K562 (cell line): Measurements from ENCODE around the gene ZNF597. TPM values are rescaled to one million over a fixed set of nuclear protein-coding genes. Genes with fewer than 3 reads are reported as not detected.
A peak's percentile ranks its signal among the peaks of the same experiment; 100 is the strongest.

ENCODE experiments used
- BDP1 ChIP-seq: IDR thresholded peaks from 3 replicates; pipeline ENCODE4 v1.6.1; 2011; ENCODE audit not compliant: insufficient read length, insufficient read depth
- DNMT1 ChIP-seq: fragments of 450-650 bp; IDR thresholded peaks from 2 replicates; pipeline ENCODE4 v1.6.1; 2016; ENCODE audit warnings: antibody characterized with exemption, mild to moderate bottlenecking
- MEF2A ChIP-seq: IDR thresholded peaks from 2 replicates; pipeline ENCODE4 v1.6.1; 2011; ENCODE audit warnings: low read depth, mild to moderate bottlenecking, low read length, moderate library complexity; ENCODE audit not compliant: control insufficient read depth
- MTF1 ChIP-seq: fragments of 250-450 bp; sonication (Bioruptor Pico); IDR thresholded peaks from 2 replicates; pipeline ENCODE4 v1.9.0; 2021; ENCODE audit warnings: moderate library complexity, mild to moderate bottlenecking, inconsistent platforms, borderline replicate concordance
- POLR2AphosphoS2 ChIP-seq: IDR thresholded peaks from 2 replicates; pipeline ENCODE4 v1.6.1; 2012; ENCODE audit warnings: low read length, improper control_type of control experiment
- PTTG1 ChIP-seq: fragments of 450-650 bp; IDR thresholded peaks from 2 replicates; pipeline ENCODE4 v1.6.1; 2016; ENCODE audit warnings: low read depth, mild to moderate bottlenecking, missing genetic modification characterization, missing compliant biosample characterization
- SIRT6 ChIP-seq: IDR thresholded peaks from one replicate; pipeline ENCODE4 v1.6.1; 2012; ENCODE audit warnings: low read depth, mild to moderate bottlenecking, control low read depth, inconsistent platforms, low read length, moderate library complexity
- SP1 ChIP-seq: sonication (generic); formaldehyde crosslinking; IDR thresholded peaks from 2 replicates; pipeline ENCODE4 v1.8.1; 2022; ENCODE audit warnings: mild to moderate bottlenecking, missing genetic modification reagents
- SRF ChIP-seq, 2 experiments: fragments of 250-450, 450-650 bp in 1 of 2; sonication (Bioruptor Pico) in 1 of 2; sonication (generic) in 1 of 2; formaldehyde crosslinking; IDR thresholded peaks; 2 replicates each; pipeline versions ENCODE4 v1.5.0 to v1.5.1; 2020 to 2022; ENCODE audit warnings: mild to moderate bottlenecking in 1 of 2, missing genetic modification reagents in 1 of 2
- STAT5A ChIP-seq: IDR thresholded peaks from 2 replicates; pipeline ENCODE4 v1.6.1; 2012; ENCODE audit warnings: low read length, inconsistent platforms, borderline replicate concordance
- TAF7 ChIP-seq: fragments of 450-650 bp; IDR thresholded peaks from 2 replicates; pipeline ENCODE4 v1.6.1; 2016; ENCODE audit warnings: missing genetic modification characterization, missing compliant biosample characterization
- TARDBP ChIP-seq: fragments of 450-650 bp; IDR thresholded peaks from 2 replicates; pipeline ENCODE4 v1.6.1; 2016
- ZFX ChIP-seq: sonication (generic); formaldehyde crosslinking; IDR thresholded peaks from 2 replicates; pipeline ENCODE4 v1.8.0; 2022; ENCODE audit warnings: mild to moderate bottlenecking, missing genetic modification reagents, moderate library complexity
- polyA plus RNA-seq, 8 experiments: library from polyadenylated mRNA; depleted of rRNA in 4 of 8; stranded (reverse) in 5 of 8; unstranded in 3 of 8; fragments of >200 nt; fragmentation: Nextera tagmentation in 2 of 8; fragmentation: Illumina TruSeq in 1 of 8; extraction: Ambion mirVana in 2 of 8; extraction: Trizol in 1 of 8; gene quantifications; 2 replicates each; pipeline versions ENCODE4 v1.2.1 to v1.2.3, GENCODE V29; 2011 to 2014; ENCODE audit warnings: inconsistent platforms in 1 of 8, missing spikeins in 1 of 8
- total RNA-seq, 7 experiments: library from RNA; depleted of rRNA in 6 of 7; stranded (reverse); fragments of >200 nt in 6 of 7; fragmentation: Illumina TruSeq in 2 of 7; extraction: Trizol in 2 of 7; gene quantifications; 2 replicates each; pipeline versions ENCODE4 v1.2.1 to v1.2.3, GENCODE V29; 2011 to 2021; ENCODE audit warnings: low replicate concordance in 1 of 7
- TF ChIP-seq, protein P1 (sequence below), 2 experiments: IDR thresholded peaks; 2 replicates each; pipeline ENCODE4 v1.6.1; 2012; ENCODE audit warnings: improper control_type of control experiment in 2 of 2, low read depth in 2 of 2, low read length in 2 of 2, borderline replicate concordance in 1 of 2
- TF ChIP-seq, protein P2 (sequence below): sonication (generic); formaldehyde crosslinking; IDR thresholded peaks from 2 replicates; pipeline ENCODE4 v1.8.0; 2022; ENCODE audit warnings: mild to moderate bottlenecking, missing genetic modification reagents
- TF ChIP-seq, protein P3 (sequence below): fragments of 450-650 bp; IDR thresholded peaks from 2 replicates; pipeline ENCODE4 v1.6.1; 2018; ENCODE audit warnings: mild to moderate bottlenecking, low read depth; ENCODE audit not compliant: partially characterized antibody
- TF ChIP-seq, protein P4 (sequence below): fragments of 450-650 bp; IDR thresholded peaks from 2 replicates; pipeline ENCODE4 v1.7.1; 2018; ENCODE audit warnings: mild to moderate bottlenecking, low read depth; ENCODE audit not compliant: partially characterized antibody
- TF ChIP-seq, protein P5 (sequence below): fragments of 250-450 bp; sonication (Bioruptor Pico); IDR thresholded peaks from 2 replicates; pipeline ENCODE4 v1.5.0; 2021

Gene ZNF597
- total and polyA plus RNA-seq, 9 of the 15 experiments (the other 6 are each of a cell fraction or from before 2014, with no cell fraction given) = 0.14 to 0.68 (median 0.42) TPM

DNA sequence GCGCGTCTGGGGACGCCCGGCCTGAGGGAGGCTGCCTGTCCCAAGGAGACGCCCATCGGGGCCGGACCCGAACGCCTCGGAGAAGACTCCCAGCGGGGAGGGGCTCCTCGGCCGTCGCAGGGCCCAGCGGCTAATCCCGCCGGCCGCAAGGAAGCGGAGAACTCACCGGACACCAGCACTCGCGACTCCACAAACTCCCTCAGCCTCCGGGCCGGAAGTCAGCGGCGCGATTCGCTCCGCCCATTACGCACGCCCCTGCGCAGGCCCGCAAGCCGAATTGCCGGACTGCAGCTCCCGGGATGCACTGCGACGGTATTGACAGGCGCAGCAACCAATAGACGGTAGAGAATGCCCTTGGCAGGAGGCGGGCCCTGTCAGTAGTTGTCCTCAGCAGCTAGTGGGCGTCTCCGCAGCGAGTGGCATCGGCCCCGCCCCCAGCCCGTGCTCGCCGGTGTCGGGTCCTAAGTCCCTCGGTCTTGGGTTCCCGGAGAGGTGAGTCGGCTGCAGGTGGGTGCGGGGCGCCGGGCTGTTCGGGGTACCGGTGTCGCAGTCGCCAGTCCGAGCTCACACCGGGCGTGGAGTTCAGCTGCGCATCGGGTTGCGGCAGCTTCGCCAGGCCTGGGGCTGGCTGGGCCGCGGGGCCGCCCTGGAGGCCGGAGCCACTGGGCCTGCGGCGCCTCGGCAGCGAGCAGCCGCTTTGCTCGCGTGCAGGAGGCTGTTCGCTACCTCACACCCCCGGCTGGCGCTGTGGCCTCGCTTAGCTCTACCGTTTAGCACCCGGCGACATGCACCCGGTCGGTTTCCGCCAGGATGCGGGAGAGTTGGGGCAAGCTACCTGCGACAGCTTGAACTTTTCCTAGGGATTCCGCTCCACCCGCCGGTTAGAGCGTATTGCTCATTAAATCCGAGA, 42.3 kb downstream of the ZNF597 start, which contains the start of the genes ZNF174 and ZSCAN32 (continued):
- TF ChIP-seq, protein P1, sequence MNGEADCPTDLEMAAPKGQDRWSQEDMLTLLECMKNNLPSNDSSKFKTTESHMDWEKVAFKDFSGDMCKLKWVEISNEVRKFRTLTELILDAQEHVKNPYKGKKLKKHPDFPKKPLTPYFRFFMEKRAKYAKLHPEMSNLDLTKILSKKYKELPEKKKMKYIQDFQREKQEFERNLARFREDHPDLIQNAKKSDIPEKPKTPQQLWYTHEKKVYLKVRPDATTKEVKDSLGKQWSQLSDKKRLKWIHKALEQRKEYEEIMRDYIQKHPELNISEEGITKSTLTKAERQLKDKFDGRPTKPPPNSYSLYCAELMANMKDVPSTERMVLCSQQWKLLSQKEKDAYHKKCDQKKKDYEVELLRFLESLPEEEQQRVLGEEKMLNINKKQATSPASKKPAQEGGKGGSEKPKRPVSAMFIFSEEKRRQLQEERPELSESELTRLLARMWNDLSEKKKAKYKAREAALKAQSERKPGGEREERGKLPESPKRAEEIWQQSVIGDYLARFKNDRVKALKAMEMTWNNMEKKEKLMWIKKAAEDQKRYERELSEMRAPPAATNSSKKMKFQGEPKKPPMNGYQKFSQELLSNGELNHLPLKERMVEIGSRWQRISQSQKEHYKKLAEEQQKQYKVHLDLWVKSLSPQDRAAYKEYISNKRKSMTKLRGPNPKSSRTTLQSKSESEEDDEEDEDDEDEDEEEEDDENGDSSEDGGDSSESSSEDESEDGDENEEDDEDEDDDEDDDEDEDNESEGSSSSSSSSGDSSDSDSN (IDR thresholded peaks at IDR 0.05; ENCODE audit: borderline replicate concordance in 1 of 2, low read depth in 2 of 2, low read length in 2 of 2) = peak; percentile 73 to 91; a peak in 3 of 4 replicates
- TF ChIP-seq TARDBP (no peak), MEF2A (no peak), DNMT1 (no peak), MTF1 (CRISPR knock-in tag) (no peak), STAT5A (no peak), SRF (CRISPR knock-in tag; IDR thresholded peaks at IDR 0.05) (peak in 1 of 2 experiments; percentile 75; a peak in 1 of 4 replicates), POLR2AphosphoS2 (no peak), ZFX (peak; percentile 97), SIRT6 (no peak), BDP1 (no peak), SP1 (peak; percentile 97), PTTG1 (tag) (no peak), TAF7 (peak; percentile 72)
- TF ChIP-seq, protein P2, sequence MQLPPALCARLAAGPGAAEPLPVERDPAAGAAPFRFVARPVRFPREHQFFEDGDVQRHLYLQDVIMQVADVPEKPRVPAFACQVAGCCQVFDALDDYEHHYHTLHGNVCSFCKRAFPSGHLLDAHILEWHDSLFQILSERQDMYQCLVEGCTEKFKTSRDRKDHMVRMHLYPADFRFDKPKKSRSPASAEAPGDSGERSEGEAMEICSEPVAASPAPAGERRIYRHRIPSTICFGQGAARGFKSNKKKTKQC (CRISPR knock-in tag) = peak; percentile 66; the same call in 1 of the 2 replicates
- TF ChIP-seq, protein P3, sequence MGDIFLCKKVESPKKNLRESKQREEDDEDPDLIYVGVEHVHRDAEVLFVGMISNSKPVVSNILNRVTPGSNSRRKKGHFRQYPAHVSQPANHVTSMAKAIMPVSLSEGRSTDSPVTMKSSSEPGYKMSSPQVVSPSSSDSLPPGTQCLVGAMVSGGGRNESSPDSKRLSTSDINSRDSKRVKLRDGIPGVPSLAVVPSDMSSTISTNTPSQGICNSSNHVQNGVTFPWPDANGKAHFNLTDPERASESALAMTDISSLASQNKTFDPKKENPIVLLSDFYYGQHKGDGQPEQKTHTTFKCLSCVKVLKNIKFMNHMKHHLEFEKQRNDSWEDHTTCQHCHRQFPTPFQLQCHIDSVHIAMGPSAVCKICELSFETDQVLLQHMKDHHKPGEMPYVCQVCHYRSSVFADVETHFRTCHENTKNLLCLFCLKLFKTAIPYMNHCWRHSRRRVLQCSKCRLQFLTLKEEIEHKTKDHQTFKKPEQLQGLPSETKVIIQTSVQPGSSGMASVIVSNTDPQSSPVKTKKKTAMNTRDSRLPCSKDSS = no peak
- TF ChIP-seq, protein P4, sequence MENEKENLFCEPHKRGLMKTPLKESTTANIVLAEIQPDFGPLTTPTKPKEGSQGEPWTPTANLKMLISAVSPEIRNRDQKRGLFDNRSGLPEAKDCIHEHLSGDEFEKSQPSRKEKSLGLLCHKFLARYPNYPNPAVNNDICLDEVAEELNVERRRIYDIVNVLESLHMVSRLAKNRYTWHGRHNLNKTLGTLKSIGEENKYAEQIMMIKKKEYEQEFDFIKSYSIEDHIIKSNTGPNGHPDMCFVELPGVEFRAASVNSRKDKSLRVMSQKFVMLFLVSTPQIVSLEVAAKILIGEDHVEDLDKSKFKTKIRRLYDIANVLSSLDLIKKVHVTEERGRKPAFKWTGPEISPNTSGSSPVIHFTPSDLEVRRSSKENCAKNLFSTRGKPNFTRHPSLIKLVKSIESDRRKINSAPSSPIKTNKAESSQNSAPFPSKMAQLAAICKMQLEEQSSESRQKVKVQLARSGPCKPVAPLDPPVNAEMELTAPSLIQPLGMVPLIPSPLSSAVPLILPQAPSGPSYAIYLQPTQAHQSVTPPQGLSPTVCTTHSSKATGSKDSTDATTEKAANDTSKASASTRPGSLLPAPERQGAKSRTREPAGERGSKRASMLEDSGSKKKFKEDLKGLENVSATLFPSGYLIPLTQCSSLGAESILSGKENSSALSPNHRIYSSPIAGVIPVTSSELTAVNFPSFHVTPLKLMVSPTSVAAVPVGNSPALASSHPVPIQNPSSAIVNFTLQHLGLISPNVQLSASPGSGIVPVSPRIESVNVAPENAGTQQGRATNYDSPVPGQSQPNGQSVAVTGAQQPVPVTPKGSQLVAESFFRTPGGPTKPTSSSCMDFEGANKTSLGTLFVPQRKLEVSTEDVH = no peak
- TF ChIP-seq, protein P5, sequence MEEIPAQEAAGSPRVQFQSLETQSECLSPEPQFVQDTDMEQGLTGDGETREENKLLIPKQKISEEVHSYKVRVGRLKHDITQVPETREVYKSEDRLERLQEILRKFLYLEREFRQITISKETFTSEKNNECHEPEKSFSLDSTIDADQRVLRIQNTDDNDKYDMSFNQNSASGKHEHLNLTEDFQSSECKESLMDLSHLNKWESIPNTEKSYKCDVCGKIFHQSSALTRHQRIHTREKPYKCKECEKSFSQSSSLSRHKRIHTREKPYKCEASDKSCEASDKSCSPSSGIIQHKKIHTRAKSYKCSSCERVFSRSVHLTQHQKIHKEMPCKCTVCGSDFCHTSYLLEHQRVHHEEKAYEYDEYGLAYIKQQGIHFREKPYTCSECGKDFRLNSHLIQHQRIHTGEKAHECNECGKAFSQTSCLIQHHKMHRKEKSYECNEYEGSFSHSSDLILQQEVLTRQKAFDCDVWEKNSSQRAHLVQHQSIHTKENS (CRISPR knock-in tag) = no peak
